GM12891 (cell line): ENCODE measurements around the gene DAZAP1.

Source experiments
- POLR2A ChIP-seq: IDR thresholded peaks from 2 replicates; pipeline ENCODE4 v1.6.1; 2011; ENCODE audit warnings: low read depth, low read length, control low read depth
- POLR2AphosphoS5 ChIP-seq: IDR thresholded peaks from 2 replicates; pipeline ENCODE4 v1.6.1; 2011; ENCODE audit warnings: low read depth, low read length, control low read depth
- POU2F2 ChIP-seq: IDR thresholded peaks from 2 replicates; pipeline ENCODE4 v1.6.1; 2011; ENCODE audit warnings: low read depth, mild to moderate bottlenecking, control low read depth, low read length, moderate library complexity
- SPI1 ChIP-seq: IDR thresholded peaks from 2 replicates; pipeline ENCODE4 v1.6.1; 2011; ENCODE audit warnings: low read depth, low read length, control low read depth
- TAF1 ChIP-seq: IDR thresholded peaks from 2 replicates; pipeline ENCODE4 v1.6.1; 2011; ENCODE audit warnings: low read depth, low read length, control low read depth

- no peak for TF ChIP-seq POLR2A
- 0 out of 2 replicates have a peak, but pooled peaks have one; percentile 3 for TF ChIP-seq POLR2AphosphoS5
- TF ChIP-seq SPI1, result no peak
- TF ChIP-seq POU2F2, result no peak
- no peak for TF ChIP-seq TAF1
These were observed 22.4 kb downstream of the DAZAP1 start for GRCh38 chr19:1429750-1430149.
